Epithelial cell of esophagus (primary cell): ENCODE results near the gene GNPAT.

Source experiments
- DNase-seq: peaks from one replicate; pipeline ENCODE4 v3.0.0; 2010; ENCODE audit warnings: low read depth
- H3K4me3 ChIP-seq: 2 replicates; pipeline ENCODE4 v1.5.1; 2011; ENCODE audit warnings: mild to moderate bottlenecking, low read length, control low read depth
- TF ChIP-seq, protein P1 (sequence below): IDR thresholded peaks from 2 replicates; pipeline ENCODE4 v1.5.1; 2011; ENCODE audit warnings: low read depth, mild to moderate bottlenecking, low read length, control low read depth, inconsistent platforms; ENCODE audit not compliant: insufficient read depth; ENCODE audit errors: missing control alignments

Gene GNPAT

DNA sequence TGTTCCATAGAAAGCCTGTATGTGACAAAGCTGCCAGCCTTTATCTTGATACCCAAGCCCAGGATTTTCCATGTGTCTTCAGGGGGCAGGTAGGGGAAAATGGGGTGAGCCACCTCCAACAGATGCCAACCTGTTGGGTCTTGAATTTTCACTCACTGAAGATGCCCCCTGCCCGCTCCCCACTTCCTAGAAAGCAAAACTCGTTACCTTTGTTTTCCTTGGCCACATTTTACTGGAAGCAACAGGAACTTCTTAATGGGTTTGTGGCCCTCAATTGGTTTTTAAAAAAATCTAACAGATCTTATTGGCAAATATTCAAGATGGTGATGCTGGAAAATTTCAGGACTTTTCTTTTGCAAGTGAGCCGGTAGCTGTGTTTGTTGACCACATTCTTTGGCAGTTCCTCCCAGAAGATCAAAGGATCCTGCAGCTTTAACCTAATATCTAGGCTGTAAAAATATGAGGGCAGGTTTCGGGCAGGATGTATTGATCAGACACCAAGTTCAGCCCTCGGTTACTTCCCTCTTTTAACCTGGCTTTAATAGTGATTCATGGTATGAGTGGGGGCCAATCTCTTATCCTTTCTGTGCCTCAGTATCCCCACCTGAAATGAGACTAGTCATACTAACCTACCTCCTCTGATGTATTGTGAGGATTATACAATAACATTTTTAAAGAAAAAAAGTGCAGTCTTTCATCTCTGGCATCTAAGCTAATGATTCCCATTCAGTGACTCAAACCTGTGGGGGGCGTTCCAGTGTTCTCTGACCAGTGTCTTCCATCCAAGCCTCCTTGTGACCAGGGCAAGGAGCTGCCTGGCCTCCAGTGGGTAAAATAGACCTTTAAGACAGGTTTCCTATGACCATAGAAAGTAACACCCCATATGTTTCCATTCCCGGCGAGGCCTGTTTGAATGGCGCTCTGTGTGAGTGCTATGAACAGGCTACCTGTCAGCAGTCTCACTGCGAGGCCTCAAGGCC, 21.3 kb upstream of the GNPAT start:
- H3K4me3 ChIP-seq, result no peak overlapping the region
- DNase-seq, result no peak
- TF ChIP-seq, protein P1, sequence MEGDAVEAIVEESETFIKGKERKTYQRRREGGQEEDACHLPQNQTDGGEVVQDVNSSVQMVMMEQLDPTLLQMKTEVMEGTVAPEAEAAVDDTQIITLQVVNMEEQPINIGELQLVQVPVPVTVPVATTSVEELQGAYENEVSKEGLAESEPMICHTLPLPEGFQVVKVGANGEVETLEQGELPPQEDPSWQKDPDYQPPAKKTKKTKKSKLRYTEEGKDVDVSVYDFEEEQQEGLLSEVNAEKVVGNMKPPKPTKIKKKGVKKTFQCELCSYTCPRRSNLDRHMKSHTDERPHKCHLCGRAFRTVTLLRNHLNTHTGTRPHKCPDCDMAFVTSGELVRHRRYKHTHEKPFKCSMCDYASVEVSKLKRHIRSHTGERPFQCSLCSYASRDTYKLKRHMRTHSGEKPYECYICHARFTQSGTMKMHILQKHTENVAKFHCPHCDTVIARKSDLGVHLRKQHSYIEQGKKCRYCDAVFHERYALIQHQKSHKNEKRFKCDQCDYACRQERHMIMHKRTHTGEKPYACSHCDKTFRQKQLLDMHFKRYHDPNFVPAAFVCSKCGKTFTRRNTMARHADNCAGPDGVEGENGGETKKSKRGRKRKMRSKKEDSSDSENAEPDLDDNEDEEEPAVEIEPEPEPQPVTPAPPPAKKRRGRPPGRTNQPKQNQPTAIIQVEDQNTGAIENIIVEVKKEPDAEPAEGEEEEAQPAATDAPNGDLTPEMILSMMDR, result no peak

GRCh38 chr1:231220801-231221200, 20.2 kb upstream of the GNPAT start:
- no peak for DNase-seq
- TF ChIP-seq, protein P1, result no peak
- no peak overlapping the region for H3K4me3 ChIP-seq

DNA sequence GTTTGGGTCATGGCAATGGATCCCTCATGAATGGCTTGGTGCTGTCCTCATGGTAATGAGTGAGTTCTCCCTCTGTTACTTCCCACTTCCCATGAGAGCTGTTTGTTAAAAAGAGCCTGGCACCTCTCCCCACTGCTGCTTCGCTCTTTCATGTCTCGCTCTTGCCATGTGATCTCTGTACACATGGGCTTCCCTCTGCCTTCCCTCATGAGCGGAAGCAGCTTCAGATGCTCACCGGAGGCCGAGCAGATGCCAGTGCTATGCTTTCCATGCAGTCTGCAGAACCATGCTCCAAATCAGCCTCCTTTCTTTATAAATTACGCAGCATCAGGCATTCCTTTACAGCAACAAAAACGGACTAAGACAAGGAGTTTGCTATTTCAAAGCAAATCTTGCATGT, 14.9 kb upstream of the GNPAT start:
- no peak overlapping the region for H3K4me3 ChIP-seq
- TF ChIP-seq, protein P1, result no peak
- DNase-seq, result no peak

- no peak overlapping the region for H3K4me3 ChIP-seq
- no peak for DNase-seq
- TF ChIP-seq, protein P1, result no peak
Observed at GRCh38 chr1:231231511-231231910, 9.5 kb upstream of the GNPAT start.

- H3K4me3 ChIP-seq, result no peak overlapping the region
- TF ChIP-seq, protein P1, result no peak
Observed at GRCh38 chr1:231232870-231233734, 7.9 kb upstream of the GNPAT start.

DNA sequence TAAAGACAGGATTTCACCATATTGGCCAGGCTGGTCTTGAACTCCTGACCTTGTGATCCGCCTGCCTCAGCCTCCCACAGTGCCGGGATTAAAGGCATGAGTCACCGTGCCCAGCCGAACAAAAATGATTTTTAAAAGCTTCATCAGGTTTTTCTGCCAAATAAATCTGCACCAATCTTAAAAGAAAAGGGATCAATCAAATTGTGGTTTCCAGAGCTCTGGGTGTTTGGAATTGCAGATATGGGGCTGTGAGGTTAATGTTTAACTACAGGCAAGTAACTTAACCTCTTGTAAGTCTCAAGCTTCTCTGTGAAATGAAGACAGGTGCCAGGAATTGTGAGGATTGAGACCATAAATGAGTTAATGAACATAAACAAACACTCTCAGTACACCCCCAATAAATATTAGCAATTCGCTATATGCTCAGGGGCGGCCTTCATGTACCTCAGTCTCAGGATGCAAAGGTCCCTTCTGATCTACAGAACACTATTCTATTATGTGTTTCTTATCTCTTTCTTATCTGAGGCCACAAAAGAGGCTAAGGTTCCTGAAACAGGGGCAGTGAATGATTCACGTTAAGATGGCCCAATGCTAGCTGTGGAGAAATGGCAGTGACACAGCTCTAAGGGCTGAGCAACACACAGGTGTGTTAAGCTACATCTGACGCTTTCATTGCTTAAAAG, 7.1 kb upstream of the GNPAT start:
- peak; percentile 15 for DNase-seq
- H3K4me3 ChIP-seq, result no peak overlapping the region
- TF ChIP-seq, protein P1, result no peak

More at GRCh38 chr1:231232870-231233734, 7.9 kb upstream of the GNPAT start:
- no peak for DNase-seq
